Stimulated activated CD4-positive, alpha-beta T cell treated with anti-CD3 and anti-CD28 coated beads, Interleukin-2, amount 100 ng/mL, for 4 hours (primary cell): ENCODE results near the gene REEP6.
"Not testable (repeated sequence)": the region's sequence is repeated elsewhere in the genome, so short reads cannot be mapped to it uniquely, and the experiment has no call there.

Source experiments
- DNase-seq: peaks from one replicate; pipeline ENCODE4 v3.0.0-alpha.2; 2020; ENCODE audit warnings: low read depth

REEP6 gene

DNA sequence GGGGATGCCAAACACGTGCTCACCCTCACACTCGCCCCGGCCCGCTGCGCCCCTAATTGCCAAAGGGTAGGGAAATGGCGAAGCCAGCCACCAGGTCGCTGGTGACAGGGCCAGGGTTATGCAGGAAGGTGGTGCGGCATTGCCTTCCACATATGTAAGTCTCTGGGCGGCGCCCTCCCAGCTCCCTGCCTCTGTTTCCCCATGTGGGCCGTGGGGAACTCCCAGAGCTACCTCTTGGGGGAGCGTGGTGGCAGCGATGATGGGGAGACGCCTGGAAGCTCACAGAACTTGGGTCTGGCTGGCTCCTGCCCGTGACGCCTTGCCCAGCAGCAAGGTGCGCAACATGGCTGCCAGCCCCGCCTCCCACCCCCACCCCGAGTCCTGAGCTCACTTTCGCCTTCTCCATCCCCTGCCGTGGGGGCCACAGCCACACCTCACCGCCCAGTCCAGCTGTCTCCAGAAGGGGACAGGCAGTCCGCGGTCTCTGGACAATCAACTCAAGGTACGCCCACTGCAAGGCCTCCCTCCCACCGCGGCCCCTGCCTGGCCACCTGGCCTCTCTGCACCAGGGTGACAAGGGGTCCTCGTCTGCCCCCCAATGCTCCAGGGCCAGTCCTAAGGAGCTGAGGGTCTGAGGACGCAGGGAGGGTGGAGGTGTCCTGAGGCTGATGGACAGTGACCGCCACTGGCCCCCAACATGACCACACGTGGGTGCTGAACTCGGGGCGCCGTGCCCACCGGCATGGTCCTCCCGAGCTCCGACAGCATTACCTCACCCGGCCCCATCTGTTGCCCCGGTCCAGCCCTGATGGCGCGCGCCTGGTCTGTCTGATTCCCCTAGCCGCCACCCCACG lies 18.5 kb upstream of the REEP6 start:
- DNase-seq, result no peak

- no peak for DNase-seq
Observed at GRCh38 chr19:1473085-1473851, 17.7 kb upstream of the REEP6 start.

- DNase-seq, result no peak
Observed at GRCh38 chr19:1474011-1474764, 16.8 kb upstream of the REEP6 start.

DNA sequence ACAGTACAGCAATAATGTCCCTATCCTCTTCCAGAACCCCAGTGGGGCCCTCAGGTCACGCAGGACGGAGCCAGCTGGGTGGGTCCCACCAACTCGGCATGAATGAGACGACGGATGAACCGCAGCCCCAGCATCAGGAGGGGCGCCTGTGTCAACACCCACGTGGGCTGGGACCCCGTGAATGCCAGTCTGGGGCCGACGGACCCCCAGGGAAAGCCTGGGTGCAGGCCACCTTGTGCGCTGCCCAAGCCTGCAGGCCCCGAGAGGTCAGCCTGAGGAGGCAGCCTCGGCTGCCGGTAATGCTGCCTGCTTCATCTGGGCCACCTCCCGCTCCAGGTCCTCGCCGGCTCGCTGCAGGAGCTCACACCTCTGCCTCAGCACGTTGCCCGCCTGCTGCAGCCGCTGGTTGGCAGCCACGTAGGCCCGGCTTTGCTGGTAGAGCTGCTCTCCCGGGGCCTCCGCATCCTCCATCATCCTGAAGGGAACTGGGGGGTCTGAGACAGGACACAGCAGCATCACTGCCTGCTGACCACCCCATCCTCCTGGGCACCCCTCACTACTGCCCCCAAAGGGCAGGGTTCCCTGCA lies 16.1 kb upstream of the REEP6 start:
- DNase-seq, result no peak

DNA sequence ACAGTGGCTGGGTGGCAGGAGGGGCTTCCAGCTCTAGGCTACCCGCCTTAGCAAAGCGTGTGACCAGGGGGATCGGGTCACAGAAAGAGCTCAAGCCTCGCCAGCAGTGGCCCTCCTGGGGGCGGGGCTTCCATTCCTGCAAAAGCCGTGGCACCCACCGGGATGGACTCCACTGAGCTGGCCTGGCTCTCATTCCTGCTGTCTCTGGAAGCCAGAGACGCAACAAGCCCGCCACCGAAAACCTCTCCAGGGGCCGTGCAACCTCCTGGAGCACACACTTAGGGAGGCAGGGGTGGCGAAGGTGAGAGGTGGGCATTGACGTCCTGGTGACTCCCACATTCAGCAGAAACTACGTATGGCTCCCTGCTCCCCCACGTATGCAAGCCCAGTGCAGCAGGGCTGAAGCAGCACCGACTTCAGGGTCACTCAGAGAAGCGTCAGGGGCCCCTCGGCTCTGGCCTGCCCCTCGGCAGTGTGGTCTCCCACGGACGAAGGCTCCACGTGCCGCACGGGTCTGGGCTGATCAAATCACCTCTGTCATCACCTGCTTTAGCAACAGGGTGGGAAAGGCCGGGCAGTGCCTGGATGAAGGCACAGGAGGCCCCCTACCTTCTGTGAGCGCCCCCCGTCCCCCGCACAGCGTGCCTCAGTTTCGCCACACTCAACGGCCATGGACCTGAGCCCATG lies 15.1 kb upstream of the REEP6 start:
- no peak for DNase-seq

DNA sequence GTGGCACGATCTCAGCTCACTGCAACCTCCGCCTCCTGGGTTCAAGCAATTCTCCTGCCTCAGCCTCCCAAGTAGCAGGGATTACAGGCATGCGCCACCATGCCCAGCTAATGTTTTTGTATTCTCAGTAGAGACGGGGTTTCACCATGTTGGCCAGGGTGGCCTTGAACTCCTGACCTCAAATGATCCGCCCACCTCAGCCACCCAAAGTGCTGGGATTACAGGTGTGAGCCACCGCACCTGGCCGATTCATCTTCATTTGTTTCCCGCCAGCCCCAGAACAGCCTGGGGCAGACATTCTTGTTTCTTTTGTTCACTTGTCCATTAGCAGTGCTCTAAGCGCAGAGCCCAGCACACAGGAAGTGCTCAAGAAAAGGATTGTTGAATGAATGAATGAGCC lies 13.9 kb upstream of the REEP6 start:
- DNase-seq, result not testable (repeated sequence)

GRCh38 chr19:1478934-1479707 lies 11.9 kb upstream of the REEP6 start, which contains the start of gene C19orf25:
Gene C19orf25 (minus strand): TSS chr19:1479215. CDS start chr19:1478903, 312 bp downstream.
- peak; percentile 89 for DNase-seq

DNA sequence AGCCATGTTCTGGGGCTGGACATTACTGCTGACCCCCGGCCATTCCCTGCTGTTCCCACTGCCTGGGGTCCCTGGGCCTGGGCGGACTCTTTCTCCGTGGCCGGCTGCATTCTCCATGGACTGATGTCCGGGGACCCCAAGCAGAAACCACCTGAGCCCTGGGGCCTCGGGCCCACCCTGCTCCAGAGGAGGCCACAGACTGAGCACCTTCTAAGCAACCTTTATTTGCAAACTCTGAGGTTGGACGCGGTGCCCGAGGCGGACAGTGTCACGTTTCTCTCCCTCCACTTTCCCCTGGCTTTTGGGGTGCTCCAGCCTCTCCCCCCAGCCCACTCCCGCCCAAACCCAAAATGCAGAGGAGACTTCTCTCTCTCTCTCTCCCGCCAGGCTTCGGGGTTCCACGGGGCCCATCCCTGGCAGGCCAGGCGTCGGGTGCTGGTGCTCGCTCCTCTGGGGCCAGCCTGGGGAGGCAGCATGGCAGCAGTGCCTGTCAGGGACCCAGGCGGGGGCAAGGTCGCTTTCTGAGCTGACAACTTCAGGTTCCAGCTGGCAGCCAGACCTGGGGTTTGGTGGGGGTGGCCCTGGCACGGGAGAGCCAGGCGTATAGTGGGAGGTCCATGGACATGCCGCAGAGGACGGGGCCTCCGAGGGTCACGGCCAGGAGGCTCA lies 9.6 kb upstream of the REEP6 start:
- DNase-seq, result no peak

GRCh38 chr19:1481893-1482360 lies 9.1 kb upstream of the REEP6 start:
- DNase-seq, result no peak

- no peak for DNase-seq
Observed at GRCh38 chr19:1482361-1483130, 8.4 kb upstream of the REEP6 start.

GRCh38 chr19:1483131-1483978 lies 7.6 kb upstream of the REEP6 start:
- DNase-seq, result no peak

- no peak for DNase-seq
Observed at GRCh38 chr19:1483979-1484428, 7.0 kb upstream of the REEP6 start.

DNA sequence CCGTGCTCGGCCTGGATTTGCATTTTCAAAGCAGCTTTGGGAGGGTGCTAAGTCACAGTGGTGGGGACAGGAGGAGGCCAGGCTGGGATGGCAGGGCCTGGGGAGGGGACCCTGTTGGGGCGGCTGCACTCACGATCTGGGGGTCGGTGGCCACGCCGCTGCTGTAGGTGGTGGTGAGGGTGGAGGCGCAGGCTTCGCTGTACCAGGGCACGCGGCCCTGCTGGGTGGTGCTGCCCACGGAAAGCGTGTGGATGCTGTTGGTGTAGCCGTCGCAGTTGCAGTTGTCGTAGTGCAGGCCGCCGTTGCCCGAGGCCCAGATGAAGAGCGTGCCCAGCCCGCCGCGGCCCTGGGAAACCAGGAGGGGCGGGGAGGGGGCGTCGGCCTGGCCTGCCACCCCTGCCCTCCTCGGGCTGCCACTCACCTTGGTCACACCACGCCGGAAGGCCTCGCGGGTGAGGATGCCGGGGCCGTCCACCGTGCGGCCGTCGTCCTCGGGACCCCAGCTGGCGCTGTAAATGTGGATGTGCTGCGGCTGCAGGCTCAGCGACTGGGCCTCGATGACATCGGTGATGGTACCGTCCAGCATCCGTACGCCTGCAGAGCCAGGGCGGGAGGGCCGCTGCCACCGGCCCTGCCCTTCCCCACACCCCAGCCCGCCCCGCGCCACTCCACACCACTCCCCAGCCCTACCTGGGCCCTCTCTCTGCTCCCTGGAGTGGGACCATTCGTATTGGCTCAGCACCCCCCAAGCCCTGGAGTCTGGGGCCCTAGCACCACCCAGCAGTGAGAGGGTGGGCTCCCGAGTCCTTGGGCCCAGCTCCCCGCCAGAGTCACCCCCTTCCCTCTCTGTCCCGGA lies 4.0 kb upstream of the REEP6 start:
- no peak for DNase-seq

- no peak for DNase-seq
Observed at GRCh38 chr19:1487576-1488281, 3.3 kb upstream of the REEP6 start.

DNA sequence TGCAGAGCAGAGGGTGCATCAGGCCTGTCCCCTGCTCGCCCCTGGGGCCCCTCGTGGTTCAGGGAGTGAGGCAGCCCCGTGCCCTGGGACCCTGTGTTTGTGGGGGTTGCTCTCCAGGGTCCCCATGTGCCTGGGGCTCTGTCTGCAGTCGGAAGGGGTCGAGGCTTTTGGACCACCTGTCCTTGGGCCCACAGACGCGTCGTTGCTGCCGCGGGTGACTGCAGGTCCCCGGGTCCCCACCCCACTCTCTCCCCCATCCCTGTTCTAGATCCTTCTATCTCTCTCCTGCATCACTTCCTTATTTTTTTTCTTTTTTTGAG lies 2.7 kb upstream of the REEP6 start:
- DNase-seq, result no peak

DNA sequence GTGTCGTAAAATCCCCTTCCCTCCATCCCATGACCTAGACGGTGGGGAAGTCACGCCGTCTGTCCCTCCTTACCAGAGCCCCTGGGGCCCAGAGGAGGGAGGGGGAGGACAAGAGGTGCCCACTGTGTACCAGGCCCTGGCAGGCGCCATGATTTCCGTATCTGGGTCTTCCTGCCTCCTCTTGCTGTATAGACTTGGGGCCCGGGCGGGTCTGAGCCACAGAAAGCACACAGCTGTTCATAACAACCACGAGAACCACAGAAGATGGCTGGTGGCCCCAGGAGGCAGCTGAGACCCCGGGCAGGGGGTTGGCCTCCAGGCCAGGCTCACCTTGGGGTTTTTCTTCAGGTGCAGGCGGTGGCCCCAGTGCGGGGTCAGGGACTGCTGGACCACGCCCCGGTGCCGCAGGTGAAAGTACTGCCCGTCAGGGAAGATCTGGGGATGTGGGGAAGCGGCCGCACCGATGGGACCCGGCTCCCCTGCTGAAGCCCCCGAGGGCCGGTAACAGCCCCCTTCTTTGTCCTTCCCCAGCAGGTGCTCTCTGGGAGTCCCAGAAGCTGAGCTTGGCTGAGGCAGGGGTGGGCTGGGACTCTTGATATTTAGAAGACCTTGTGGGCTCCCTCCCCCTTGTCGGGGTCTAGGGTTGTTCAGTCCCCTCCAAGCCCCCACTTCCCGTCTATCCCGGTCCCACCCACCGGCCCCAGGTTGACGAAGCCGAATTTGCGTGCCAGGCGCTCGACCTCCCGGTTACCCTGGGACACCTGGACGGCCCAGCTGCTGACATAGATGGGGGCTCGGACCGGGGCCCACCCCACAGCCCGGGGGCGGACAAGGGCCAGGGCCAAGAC lies 1.3 kb upstream of the REEP6 start:
- no peak for DNase-seq
